HG03442 (cell line): ENCODE results near the gene UBTD1.
"Not testable (repeated sequence)": the region's sequence is repeated elsewhere in the genome, so short reads cannot be mapped to it uniquely, and the experiment has no call there.

Experiments
- ATAC-seq: cut with Tn5 transposase; IDR thresholded peaks from one replicate; pipeline ENCODE4 v1.9.1; 2021; ENCODE audit warnings: mild to moderate bottlenecking, moderate library complexity; ENCODE audit not compliant: unreplicated experiment

Gene UBTD1

DNA sequence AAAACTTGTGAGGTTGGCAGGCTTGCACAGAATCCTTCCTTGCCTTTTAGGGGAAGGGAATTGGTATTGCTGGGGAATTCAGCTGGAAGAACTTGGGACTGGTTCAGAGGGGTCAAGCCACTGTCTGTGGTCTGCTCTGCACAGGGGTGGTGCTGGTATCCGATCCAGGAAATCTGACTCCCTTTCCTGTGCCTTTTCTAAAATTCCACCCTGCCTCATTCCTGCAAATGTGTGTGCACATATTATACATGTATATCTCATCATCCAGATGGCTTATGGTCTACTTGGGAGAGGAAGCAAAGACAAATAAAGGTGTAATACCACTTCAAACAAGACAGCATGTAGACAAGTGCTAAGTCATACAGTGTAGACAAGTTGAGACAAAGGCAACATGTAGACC lies 14.3 kb downstream of the UBTD1 start:
- no peak for ATAC-seq

DNA sequence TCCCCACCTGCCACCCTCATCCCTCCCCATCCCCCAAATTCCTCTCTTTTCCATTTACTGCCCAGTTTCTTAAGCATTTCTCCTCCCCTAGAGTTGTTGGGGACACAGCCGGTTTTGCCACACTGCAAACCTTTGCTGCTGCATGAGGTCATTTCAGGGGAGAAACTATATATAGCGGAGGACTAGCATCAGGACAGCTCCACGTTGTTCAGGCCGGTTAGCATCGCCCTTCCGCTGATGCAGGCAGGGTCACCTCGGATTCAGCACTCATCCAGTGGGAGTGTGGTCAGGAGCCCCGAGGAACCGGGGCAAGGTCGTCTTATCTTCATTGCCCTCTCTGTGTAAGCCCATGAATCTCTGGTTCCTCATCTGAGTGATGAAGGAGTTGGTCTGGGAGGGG lies 15.6 kb downstream of the UBTD1 start:
- ATAC-seq: no peak

DNA sequence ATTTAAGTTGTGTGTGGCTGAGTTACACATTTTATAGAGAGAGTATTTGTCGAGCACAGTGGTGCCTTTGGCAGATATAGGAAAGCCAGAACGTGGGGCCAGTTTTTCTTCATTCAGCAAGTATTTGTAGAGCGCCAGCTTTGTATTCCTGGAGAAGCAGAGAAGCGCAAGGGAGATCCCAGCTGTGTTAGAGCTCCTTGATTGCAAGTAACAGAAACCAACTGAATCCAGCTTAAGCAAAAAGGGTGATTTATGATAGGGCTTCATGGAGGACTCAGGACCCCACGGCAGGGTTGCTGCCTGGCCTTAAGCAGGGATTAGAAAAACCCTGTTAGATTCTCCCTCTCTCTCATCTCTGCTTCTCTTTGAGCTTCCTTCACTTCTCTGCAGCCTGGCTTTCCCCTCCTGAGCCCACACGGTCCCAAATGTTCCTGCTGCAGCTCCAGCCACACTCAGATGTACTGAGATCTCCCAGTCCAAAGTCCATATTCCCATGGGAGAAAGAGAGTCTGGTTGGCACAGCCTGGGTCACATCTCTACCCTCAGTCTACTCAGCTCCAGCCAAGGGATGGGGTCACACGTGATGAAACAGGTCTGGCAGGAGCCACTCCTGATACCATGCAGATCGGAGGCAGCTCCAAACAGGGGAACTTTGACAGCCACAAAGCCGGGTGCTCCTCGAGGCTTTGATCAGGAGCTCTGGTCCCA lies 16.7 kb downstream of the UBTD1 start:
- ATAC-seq: no peak

DNA sequence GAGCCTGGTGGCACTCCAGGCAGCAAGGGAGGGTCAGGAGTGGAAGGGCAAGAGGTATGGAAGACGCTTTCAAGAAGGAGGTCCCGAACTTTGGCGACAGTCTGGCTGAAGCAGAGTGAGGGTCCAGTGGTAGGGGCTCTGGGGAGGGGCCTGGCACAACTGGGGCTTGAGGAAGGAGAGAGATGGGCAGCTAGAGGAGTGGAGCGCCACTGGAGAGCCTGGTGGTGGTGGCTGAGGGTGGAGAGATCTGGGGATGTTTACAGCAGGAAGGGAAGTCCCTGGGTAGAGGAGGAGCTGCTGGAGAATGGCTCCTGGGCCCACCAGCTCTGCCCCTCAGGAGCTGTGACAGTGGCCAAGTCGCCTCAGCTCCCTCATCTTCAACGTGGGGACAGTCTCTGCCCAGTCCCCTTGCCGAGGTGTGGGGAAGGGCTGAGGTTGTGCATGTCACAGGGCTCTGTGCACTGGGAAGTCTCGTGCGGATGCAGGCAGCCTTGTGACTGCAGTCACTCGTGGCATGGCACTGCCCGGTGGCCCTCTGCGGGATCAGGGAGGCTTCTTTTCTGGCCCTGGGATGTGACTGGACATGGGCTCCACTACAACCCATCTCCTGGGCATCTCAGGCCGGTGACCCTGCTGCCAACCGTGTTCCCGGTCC lies 18.5 kb downstream of the UBTD1 start:
- ATAC-seq: no peak

DNA sequence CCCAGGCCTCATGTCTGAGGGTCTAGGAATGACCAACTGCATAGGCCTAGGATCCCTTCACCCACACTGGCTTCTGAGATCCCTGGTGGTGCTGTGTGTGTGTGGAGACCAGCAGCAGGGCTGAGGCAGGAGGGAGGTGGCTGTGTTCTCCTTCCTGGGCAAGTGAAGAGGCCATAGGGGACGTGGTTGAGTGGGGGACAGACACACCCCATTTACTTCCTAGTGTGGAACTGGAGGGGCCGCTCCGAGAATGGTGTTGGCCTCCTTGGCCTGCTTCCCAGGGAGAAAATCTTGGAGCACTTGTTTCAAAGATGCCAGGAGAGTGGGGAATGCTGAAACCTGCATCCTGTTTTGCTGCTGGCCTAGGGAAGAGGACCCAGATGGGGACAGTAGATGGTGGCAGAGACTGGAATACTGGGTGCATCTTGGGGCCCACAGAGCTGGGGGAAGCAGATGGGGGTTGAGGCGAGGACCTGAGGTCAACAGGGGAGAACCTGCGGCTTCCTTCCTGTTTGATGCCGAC lies 19.1 kb downstream of the UBTD1 start:
- no peak for ATAC-seq

DNA sequence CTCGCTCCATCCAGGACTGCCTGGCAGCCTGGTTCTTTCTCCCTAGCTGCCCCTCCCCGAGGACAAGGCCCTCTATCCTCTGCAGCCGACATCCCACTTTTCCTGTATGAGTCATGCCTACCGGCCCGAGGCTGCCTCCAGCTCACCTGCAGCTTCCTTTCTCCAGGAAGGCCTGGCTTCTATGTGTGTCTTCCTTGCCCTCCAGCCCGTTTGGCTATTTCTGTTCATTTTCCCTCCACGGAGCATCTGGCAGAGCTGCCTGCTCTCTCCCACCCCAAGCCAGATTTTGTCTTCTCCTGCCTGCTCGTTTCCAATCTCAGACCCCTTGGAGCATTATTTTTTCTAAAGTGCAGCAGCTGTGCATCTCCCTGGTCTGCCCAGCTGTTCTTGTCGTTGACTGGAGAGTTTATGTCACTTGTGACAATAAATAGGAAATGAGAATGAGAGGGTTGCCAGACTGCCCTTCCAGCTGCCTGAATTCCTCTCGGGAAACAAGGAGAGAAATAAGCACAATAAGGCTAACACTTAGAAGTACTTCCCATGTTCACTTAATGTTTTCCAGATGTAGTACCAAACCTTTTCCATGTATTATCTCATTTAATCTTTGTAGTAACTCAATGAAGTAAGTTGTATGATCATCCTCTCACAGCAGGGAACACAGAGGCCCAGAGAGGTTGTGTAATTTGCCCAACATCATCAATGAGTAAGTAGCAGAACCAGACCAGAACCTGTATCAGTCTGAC lies 19.7 kb downstream of the UBTD1 start:
- ATAC-seq: no peak

DNA sequence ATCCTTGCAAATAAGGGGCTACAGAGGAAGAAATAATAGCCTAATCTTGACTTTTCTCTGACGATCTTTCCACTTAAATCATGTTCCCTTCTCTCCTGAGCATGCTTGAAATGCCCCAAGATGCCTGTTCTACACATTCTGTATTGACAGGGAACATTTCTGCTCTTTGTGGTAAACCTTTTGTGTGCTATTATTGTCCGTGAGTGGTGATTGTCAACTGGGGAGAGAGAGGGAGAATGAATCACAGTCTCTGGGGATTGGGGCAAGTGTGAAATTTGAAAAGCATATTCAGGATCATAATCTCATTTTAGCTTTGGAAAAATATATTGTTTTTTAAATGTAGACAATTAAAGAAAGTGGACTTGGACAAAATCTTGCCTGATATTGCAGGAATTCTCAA lies 20.6 kb downstream of the UBTD1 start:
- no peak for ATAC-seq

DNA sequence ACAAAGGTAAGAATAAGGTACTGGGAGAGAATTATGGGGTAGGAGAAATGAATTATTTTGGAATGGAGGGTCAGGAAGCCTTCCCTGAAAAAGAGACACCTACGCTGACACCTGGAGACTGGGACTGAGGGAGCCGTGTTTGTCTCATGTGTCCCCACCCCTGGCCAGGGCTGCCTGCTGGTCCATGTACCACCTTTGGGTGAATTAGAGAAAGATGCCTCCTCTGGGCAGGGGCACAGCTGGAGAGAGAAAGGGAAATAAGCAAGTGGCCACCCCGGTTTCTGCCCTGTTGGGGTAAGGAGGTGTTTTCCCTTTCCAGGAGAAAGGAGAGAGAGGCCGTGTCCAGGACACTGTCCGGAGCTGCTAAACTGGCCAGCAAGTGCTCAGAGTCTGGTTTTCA lies 21.8 kb downstream of the UBTD1 start:
- ATAC-seq: no peak

DNA sequence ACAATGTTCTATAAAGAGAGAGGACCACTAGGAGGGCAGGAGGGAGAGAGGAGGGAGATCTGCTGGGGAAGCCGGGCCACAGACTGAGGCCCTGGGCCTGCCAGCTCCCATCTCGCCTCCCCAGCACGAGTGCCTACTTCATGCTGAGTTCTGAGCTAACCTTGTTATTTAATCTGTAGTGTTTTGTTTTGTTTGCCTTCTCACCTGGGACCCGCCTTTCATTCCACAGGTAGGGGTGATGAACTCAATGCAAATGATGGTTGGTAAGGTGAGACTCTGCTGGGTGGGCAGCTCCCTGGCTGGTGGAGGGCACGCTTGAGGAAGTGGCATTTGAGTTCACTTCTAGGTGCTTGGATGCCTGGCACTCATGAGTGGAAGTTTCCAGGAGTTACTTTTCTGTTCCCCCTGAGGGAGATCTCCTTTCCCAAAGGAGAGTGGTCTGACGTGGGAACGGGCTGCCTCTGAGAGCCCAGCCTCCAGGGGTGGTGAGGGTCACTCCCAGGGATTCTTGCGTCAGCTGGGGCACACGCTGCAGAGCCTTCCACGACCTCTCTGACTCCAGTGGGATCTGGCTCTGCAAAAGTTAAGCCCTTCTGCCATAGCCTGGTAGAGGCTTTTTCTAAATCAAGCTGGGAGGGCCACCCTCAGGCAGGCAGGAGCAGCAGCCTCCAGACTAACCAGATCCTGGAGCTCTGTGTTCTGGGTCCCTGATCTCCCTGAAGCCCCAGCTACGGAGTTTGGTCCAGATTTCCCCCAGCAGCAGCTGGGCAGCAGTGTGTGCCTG lies 22.4 kb downstream of the UBTD1 start:
- no peak for ATAC-seq

DNA sequence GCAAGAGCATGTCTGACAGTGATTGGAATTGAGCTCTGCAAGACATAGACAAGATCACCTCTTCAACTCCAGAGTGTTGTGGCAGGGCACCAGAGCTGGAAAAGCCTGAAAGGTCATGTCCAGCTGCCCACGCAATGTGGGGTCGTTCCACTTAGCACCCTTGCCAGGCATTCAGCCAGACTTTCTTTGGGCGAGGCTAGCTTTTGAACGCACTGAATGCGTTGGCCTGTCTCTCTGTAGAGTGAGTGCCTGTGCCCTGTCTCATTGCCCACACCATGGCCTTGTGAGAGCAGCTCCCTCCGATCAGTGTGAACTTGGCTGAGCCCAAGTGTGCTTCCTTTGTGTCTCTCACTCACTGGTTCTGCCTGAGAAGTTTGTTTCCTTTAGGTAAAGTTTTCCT lies 23.3 kb downstream of the UBTD1 start:
- no peak for ATAC-seq

DNA sequence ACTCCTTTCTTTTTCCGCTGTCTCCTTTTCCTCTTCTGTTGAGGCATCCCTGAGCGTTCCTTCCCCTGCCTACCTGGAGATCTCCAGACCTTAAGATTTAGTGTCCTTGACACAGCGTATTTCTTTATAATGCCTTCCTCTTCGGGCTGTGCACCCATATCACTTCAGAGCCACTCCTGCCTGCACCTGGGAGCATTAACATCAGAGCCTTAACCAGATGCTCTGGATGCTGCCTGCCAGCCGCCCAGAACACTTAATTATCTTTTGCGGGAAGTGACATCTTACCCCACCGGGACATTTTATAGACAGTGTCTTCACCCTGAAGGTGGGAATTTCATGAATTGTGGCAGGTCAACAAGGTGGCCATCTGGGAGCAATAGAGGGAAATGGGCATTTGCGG lies 24.2 kb downstream of the UBTD1 start:
- ATAC-seq: no peak

DNA sequence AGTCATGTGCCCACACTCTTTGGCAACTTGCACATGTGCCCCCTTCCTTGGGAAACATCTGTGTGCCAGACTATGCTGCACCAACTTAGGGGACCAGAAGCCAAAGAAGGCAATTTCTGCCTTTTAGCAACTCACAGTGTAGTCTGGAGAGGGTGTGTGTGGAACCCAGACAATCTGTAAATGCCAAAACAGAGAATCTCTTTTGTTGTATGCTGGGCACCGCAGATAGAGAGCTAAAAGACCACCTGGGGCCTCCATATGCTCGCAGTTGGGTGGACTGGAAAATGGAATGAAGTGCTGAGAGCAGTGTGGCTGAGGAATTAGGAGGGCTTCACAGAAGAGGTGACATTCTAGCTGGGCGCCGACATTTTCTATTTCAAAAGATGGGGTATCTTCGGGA lies 26.4 kb downstream of the UBTD1 start:
- no peak for ATAC-seq

DNA sequence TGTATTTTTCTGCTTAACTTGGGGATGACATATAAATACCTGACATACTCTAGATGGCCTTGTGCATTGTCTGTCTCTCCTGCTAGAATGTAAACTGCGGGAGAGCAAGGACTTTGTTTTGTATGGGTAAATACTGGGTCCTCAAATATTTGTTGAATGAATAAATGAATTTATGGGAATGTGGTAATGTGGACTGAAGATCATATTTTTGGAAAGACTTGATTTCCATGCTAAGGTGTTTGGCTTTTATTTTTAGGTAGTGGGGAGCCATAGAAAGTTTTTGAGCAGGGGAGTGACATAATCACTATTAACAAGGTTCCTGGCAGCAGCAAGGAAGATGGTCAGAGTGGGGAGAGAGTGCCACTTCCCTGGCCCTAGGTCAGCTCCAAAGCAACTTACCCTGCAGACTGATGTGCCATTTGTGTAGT lies 27.0 kb downstream of the UBTD1 start:
- no peak for ATAC-seq

DNA sequence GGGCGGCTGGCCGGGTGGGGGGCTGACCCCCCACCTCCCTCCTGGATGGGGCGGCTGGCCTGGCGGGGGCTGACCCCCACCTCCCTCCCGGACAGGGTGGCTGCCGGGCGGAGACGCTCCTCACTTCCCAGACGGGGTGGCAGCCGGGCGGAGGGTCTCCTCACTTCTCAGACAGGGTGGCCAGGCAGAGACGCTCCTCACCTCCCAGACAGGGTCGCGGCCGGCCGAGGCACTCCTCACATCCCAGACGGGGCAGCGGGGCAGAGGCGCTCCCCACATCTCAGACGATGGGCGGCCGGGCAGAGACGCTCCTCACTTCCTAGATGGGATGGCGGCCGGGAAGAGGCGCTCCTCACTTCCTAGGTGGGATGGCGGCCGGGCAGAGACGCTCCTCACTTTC lies 30.2 kb downstream of the UBTD1 start:
- not testable (repeated sequence) for ATAC-seq

DNA sequence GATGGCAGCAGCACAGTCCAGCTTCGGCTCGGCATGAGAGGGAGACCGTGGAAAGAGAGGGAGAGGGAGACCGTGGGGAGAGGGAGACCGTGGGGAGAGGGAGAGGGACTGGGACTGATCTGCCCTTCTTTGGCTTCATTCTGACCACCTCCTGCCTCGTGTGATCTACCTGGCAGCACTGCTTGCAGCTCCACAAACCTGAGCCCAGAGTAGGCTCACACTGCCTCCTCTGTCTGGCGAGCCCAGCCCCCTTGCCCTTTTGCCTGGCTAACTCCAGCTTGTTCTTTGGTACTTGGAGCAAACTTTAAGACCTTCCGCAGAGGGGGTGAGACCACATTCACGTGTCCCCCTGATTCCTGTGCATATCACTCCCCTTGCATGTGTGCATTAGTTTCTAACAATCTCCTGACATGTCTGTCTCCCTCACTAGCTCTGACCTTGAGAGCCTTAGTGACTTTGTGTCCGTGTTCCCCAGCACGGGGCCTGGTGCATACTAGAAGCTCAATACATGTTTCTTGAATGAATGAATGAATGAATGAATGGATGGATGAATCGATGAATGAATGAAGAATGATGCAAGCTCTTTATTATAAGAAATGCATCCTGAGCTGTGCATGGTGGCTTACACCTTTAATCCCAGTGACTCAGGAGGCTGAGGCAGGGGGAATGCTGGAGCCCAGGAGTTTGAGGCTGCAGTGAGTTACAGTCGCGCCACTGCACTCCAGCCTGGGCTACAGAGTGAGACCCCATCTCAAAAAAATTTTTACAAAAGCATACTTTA lies 31.2 kb downstream of the UBTD1 start:
- no peak for ATAC-seq

DNA sequence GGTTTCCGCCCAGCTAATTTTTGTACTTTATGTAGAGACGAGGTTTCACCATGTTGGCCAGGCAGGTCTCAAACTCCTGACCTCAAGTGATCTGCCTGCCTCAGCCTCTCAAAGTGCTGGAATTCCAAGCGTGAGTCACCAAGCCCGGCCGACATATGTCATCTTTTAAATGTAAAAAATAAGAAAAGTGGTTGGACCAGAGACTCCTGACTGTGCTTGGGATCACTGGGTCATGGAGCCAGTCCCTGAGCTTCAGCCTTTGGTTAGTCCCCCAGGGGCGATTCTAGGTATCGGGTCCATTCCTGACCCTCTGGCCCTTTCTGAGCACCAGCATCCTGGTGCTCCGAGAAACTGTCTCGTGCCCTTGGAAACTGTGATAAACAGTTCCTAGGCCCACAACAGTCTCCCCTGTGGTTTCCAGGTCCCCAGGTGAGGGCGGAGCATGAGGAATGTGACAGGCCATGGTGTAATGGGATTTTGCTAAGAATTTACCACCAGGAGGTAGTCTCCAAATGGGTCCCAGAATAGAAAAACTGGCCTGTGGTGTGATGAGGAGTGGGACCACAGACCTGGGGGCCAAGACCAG lies 32.8 kb downstream of the UBTD1 start:
- no peak for ATAC-seq

DNA sequence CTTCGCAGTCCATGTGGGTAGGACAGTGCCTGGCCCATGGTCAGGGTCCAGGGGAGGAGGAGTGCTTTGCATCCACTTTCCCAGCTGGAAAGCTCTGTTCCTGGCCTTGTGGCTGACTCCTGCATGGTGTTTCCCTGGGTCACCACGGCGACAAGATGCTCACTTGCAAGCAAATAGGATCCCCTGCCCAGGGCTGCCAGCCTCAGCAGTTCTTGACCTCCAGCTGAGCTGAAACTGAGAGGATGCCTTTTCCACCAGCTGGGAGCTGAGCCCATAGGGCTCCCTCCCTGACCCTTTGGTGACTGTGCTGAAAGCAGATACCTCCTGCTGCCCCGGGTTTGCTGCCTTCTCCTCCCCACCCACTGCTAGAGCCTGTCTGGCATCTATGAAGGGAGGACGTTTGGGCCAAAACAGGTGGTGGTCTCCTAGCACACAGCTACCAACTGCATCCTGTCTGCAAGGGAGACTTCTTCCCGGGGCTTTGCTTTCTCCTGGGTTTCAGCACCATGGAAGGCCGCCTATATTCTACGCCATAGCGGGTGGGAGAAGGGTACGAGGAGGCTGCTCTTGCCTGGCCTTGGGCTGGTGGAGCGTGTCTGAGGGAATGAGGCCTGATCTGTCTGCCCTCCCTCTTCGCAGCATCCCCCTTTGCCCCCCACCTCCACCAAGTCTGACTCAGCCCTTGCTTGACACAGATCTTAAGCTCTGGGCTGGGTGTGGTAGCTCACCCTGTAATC lies 34.4 kb downstream of the UBTD1 start:
- no peak for ATAC-seq

DNA sequence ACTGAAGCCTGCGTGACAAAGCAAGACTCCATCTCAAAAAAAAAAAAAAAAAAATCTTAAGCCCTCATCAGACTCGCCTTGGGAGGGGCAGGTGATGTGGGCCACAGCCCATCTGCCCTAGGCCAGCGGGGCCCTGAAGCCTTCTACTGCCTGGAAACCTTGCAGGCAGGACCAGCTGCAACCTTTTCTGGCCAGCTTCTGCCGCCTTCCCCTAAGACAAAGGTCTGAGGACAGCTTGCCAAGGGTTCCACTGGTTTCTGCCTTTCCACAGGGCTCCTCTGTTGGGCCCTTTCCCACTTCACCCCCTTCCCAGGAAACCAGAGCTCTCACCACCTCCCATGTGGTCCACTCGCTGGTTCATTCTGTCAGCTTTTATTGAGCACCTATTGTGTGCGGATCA lies 35.2 kb downstream of the UBTD1 start:
- no peak for ATAC-seq

DNA sequence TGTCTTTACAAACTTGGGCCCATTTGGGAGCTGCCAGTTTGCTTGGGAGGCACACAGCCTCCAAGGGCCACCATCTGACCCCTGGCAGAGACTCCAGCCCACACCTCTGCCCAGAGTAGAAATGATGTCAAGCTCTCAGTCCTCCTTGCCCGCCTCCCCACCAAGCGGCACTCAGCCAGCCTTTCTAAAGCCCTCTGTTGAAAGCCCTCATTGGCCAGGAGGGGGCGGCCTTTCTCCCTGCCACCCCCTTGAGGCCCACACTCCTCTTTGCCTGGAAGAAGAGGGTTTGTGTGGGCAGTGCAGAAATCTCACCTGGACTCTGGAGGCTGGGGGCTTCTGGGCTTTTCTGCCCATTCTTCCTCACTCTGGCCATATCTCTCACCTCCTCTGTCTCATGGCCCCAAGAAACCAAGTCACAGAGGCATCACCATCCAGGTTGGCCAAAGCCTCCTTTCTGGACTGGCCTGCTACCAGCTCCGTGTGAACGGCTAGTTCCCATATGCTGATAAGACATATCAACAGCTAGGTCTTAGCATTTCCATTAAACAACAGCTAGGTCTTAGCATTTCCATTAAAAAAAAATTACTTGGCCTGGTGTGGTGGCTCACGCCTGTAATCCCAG lies 36.1 kb downstream of the UBTD1 start:
- ATAC-seq: no peak
